ENCODE results near the gene ABHD4.
"Not testable (repeated sequence)": the region's sequence is repeated elsewhere in the genome, so short reads cannot be mapped to it uniquely, and the experiment has no call there.

The ABHD4 gene

DNA sequence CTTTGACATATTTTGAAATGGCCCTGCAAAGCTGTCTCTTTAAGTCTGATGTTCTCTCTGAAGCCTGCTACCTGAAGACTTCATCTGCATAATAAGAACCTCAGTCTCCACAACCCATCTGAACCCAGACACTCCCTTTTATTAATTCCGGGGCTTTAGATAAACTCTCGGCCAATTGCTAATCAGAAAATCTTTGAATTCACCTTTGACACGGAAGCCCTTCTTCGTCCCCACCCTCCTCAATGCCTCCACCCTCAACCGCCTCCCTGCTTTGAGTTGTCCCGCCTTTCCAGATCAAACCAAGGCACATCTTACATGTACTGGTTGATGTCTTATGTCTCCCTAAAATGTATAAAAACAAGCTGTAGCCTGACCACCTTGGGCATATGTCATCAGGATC lies 28.5 kb downstream of the ABHD4 start:
- FAIRE-seq (no peak), DNase-seq (ENCODE audit: low spot score) (no peak)

DNA sequence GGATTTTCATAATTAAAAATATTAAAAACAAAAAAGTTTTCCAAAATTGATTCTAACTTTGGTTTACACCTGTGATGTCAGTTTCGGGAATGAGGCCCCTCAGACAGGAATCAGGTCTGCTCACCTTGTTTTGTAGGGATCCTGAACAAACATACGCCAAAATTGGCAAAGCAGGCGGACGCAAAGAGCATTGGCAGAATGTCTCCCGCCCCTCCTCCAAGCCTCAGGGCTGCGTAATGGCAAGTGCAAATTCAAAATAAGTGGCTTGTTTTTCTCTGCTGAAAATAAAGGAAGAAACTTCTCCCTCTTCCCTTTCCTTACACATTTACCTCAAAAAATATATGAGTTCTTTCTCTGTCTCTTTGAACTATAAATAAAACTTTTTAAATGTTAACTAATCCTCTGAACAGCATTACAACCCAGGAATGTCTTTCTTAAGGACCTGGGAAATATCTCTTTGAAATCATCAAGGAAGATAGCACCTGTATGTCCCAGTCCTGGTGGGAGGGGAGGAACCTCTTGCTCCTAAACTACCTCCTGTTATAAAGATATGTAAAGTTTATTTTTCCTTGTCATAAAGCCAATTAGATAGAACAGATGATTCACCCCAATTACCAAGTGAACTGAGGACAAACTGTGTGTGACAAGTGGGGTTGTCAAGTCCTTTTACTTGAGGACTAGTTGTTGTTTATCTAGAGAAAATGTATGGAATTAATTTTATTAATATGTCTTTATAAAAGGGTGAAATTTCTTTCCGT lies 29.6 kb downstream of the ABHD4 start:
- DNase-seq (ENCODE audit: low spot score) = no peak
- no peak for FAIRE-seq

- FAIRE-seq (no peak), DNase-seq (ENCODE audit: low spot score) (no peak)
Observed at GRCh38 chr14:22629361-22629760, 31.3 kb downstream of the ABHD4 start.

DNA sequence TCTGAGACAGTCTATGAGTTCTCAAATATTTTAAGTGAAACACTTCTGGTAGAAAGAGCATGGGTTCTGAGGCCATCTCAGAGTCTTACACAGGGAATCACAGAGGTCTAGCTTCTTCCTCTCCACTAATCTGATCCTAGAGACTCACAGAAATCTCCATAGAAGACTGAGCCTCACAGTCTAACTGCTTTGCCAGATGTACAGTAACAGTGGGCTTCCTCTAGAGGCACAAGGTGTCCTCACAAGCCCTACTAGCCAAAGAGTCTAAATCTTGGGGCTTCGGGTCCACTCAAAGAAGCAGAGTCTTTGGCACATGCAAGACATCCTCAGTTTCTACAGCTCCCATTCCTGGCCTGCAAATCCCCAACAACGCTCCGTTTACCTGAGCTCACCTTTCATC lies 32.0 kb downstream of the ABHD4 start:
- FAIRE-seq = no peak

DNA sequence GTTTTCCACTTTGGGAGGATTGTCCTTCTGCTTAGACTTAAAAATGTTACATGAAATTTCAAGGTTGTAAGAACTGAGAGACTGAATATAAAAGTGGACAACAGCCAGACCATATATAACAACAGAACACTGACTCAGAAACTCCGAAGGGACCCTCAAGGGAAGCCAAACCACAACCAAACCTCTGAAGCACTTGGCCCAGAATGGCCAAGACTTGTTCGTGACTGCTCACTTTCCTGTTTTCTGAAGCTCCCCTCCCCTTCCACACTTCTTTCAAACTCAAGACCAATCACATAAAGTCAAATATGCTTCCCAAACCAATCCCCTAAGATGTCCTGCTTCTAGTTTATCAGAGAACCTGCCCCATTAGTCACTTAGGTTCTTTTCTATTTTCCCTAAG lies 32.4 kb downstream of the ABHD4 start:
- FAIRE-seq = no peak
- DNase-seq (ENCODE audit: low spot score) = no peak

More for the DNA sequence above, 32.0 kb downstream of the ABHD4 start:
- no peak for DNase-seq (ENCODE audit: low spot score)

- FAIRE-seq = no peak
- no peak for DNase-seq (ENCODE audit: low spot score)
Observed at GRCh38 chr14:22634233-22634900, 36.3 kb downstream of the ABHD4 start.

- DNase-seq (ENCODE audit: low spot score); FAIRE-seq: not testable (repeated sequence)
Observed at GRCh38 chr14:22635980-22636379, 37.9 kb downstream of the ABHD4 start.

DNA sequence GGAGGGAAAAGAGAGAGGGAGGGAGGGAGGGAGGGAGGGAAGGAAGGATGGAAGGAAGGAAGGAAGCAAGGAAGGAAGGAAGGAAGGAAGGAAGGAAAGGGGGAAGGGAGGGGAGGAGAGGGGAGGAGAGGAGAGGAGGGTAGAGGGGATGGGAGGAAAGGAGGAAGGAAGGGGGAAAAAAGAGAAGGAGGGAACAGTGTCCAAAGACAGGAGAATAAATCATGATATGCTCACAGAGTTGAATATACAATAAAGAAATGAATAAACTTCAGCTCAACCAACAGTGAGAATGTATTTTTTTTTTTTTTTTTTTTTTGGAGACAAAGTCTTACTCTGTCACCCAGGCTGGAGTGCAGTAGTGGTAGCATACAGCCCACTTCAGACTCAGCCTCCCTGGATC lies 42.1 kb downstream of the ABHD4 start:
- DNase-seq (ENCODE audit: low spot score) (no peak), FAIRE-seq (no peak)

DNA sequence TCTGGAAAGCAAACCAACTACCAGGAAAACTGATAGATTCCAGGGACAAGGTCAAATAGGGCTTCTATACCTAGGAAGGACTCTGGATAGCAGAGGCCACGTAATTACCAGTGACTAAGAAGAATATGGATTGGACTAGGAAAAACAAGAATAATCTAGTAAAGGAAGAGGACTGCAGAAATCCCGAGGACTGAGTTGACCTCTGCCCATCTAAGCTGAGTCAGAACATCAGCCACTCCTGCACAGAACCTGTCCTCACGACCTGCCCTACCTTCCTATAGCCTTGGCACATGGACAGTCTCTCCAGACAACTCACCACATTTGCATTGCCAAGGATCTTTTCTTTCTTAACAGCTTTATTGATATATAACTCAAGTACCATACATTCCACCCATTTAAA lies 43.7 kb downstream of the ABHD4 start:
- FAIRE-seq = no peak
- DNase-seq (ENCODE audit: low spot score) = peak; percentile 5

- no peak for DNase-seq (ENCODE audit: low spot score)
- FAIRE-seq = no peak
Observed at GRCh38 chr14:22644305-22644635, 46.2 kb downstream of the ABHD4 start, which contains the start of gene OR6J1. Gene OR6J1 (minus strand): TSS chr14:22644352. CDS start chr14:22634811, 9,541 bp downstream.

- no peak for FAIRE-seq
- no peak for DNase-seq (ENCODE audit: low spot score)
Observed at GRCh38 chr14:22646570-22647254, 48.6 kb downstream of the ABHD4 start.

GRCh38 chr14:22648506-22648905 lies 50.4 kb downstream of the ABHD4 start:
- DNase-seq (ENCODE audit: low spot score) (no peak), FAIRE-seq (no peak)

DNA sequence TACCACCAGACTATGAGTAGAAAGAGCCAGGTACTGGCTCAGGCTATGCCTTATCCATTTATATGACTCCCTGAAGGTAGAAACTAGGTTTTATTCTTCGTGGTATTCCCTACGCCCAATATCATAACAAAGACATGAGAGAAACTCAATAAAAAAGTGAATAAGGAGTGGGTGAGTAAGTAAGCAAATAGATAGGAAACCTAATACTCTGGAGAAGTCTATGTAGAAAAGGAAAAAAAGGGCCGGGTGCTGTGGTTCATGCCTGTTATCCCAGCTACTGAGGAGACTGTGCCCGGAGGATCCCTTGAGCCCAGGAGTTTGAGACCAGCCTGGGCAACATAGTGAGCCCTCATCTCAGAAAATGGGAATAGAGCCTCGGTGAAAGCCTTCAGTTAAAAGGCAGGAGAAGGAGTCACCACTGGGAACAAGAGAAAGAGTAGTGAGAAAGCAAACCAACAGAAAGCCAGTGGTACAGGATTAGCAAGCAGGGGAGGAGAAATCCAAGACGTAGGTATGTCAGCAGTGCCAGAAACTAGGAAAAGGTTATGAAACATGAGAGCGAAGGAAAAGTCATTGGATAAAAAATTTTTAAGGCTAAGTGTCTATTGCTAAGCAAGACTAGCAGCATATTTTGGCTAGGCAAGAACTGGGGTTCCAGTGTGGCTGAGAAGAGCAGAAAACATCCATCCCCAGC lies 52.1 kb downstream of the ABHD4 start:
- FAIRE-seq = no peak
- no peak for DNase-seq (ENCODE audit: low spot score)

- FAIRE-seq = no peak
- no peak for DNase-seq (ENCODE audit: low spot score)
Observed at GRCh38 chr14:22650960-22651521, 52.9 kb downstream of the ABHD4 start.

DNA sequence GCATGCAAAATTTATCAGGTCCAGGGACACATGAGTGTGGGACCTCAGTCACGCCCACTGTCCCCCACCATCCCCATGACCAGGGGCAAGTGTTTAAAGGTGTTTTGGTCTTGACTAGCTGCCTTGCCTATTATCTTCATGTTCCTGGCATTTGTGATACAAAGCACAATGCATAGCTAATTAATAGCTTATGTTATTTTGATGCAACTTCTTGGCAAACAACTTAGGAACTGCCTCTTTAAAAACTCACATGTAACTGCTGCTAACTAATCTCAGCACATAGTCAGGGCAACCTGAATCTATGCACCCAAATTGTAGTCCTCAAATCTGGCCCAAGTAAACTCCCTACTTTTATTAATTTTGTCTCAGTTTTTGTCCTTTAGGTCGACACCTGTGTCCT lies 53.5 kb downstream of the ABHD4 start:
- DNase-seq (ENCODE audit: low spot score) (no peak), FAIRE-seq (no peak)

DNA sequence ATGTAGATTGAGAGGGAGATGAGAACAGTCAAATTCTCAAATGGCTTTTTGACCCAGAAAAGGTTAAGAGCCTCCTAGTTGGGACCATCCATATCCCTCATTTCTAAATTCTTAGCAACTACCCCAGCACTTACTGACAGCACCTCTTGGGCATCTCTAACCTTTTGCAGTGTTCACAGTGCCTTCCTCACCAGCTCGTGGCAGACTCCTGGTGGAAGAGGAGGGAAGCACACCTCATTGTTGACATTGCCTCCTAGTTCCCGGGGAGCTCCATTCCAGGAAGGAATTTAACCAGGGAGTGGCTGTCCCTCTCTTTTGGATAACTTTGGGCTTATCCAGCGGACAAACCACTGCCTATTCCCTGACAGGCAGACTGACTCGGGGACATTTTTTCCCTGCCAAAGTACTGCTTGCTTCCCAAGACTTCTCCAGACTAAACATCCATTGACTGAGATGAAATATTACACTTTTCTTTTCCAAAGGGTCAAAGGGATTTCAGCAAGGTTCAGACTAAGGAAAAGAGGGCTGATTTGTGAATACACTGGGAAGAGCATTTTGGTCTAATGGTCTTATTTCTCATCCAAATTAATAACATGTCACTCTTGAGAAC lies 55.0 kb downstream of the ABHD4 start:
- no peak for FAIRE-seq

GRCh38 chr14:22656226-22656625 lies 58.1 kb downstream of the ABHD4 start:
- no peak for FAIRE-seq
- DNase-seq (ENCODE audit: low spot score) = no peak

More for the DNA sequence above, 55.0 kb downstream of the ABHD4 start:
- DNase-seq (ENCODE audit: low spot score) = peak; percentile 46

DNA sequence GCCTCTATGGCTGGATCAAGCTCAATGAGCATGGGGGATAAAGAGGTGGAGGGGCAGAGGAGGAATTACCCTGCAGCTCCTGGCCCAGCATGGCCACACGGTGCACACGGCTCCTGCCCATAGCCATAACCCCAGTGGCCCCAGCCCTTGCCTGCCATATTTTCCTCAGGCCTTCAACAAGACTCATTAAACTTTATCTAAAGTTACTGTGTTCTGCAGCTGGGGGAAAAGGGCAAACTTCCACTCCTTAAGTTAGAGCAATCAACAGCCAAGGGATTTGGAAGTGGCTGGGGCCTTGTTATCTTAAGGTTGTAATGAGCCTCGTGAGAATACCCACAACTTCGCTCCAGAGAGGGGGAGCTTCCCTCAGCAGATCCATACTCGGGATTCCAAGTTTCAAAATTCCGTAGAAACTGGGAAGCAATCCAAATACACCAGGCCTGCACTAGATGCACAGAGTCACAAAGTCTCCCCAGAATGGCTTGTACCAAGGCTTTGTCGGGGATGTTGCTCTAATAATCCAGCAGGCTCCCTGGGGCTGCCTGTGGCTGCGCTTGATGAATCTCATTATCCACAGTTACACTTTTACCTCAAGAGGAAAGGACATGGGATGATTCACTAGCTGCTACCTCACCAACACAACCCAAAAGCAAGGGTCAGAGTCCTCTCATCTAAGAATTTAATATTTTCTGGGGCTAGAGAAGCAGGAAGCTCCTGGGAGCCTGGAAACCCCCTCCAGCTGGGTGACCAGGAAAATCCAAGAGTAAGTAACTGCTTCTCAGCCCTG lies 59.0 kb downstream of the ABHD4 start:
- FAIRE-seq (peak; percentile 74), DNase-seq (ENCODE audit: low spot score) (peak; percentile 78)

GRCh38 chr14:22657861-22658260 lies 59.8 kb downstream of the ABHD4 start:
- no peak for FAIRE-seq
- DNase-seq (ENCODE audit: low spot score) = peak; percentile 4

GRCh38 chr14:22658946-22659345 lies 60.8 kb downstream of the ABHD4 start:
- FAIRE-seq (no peak), DNase-seq (ENCODE audit: low spot score) (no peak)

Measured in RCC 7860 (cell line).